ENCODE results near the gene COL5A1.

Gene COL5A1

GRCh38 chr9:134724912-134725604, 83.5 kb downstream of the COL5A1 start:
- no peak for DNase-seq (ENCODE audit: low read depth)
- TF ChIP-seq, protein P1, sequence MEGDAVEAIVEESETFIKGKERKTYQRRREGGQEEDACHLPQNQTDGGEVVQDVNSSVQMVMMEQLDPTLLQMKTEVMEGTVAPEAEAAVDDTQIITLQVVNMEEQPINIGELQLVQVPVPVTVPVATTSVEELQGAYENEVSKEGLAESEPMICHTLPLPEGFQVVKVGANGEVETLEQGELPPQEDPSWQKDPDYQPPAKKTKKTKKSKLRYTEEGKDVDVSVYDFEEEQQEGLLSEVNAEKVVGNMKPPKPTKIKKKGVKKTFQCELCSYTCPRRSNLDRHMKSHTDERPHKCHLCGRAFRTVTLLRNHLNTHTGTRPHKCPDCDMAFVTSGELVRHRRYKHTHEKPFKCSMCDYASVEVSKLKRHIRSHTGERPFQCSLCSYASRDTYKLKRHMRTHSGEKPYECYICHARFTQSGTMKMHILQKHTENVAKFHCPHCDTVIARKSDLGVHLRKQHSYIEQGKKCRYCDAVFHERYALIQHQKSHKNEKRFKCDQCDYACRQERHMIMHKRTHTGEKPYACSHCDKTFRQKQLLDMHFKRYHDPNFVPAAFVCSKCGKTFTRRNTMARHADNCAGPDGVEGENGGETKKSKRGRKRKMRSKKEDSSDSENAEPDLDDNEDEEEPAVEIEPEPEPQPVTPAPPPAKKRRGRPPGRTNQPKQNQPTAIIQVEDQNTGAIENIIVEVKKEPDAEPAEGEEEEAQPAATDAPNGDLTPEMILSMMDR (IDR thresholded peaks at IDR 0.05; ENCODE audit: control insufficient read depth, extremely low read depth, insufficient read depth): no peak
- H3K4me3 ChIP-seq (ENCODE audit: low read depth, low read length): no peak overlapping the region

DNA sequence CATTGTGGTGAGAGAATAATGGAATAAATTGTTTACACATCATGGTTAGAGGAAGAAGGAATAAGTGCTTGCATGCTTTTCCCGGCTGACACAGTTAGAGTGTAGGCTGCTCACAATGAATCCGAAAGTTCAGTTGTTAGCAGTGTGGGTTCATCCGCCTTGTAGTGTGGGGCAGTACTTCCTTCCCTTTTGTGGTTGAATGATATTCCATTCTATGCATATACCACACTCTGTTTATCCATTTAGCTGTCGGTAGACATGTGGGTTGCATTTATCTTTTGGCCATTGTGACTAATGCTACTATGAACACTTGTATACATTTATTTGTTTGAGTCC, 84.0 kb downstream of the COL5A1 start:
- no peak overlapping the region for H3K4me3 ChIP-seq (ENCODE audit: low read depth, low read length)
- TF ChIP-seq, protein P1 (IDR thresholded peaks at IDR 0.05; ENCODE audit: control insufficient read depth, extremely low read depth, insufficient read depth): no peak
- no peak for DNase-seq (ENCODE audit: low read depth)

DNA sequence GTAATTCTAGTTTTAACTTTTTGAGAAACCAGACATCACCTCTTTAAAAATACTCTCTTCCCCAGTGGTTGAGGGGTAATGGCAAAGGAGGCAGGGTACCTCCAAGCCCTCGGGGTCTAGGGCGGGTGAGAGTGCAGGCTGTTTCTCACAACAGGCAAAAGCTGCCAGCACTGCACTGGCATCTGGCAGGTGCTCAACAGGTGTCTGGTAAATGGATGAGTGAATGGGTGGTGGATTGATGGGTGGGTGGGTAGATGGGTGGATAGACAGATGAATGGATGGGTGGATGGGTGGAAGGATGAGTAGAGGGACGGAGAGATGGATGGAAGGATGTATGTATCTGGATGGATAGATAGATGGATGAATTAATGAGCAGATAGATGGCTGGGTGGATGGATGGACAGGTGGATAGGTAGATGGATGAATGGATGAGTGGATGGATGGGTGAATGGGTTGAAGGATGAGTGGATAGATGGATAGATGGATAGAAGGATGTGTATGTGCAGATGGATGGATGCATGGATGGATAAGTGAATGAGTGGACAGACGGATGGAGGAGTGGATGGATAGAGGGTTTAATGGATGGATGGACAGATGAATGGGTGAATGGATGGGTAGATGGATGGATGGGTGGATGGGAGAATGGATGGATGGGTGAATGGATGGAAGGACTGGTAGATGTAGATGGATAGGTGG, 84.6 kb downstream of the COL5A1 start:
- TF ChIP-seq, protein P1 (IDR thresholded peaks at IDR 0.05; ENCODE audit: control insufficient read depth, extremely low read depth, insufficient read depth): no peak
- H3K4me3 ChIP-seq (ENCODE audit: low read depth, low read length): no peak overlapping the region

GRCh38 chr9:134726722-134727034, 85.1 kb downstream of the COL5A1 start:
- TF ChIP-seq, protein P1 (IDR thresholded peaks at IDR 0.05; ENCODE audit: control insufficient read depth, extremely low read depth, insufficient read depth): no peak
- no peak for DNase-seq (ENCODE audit: low read depth)
- no peak overlapping the region for H3K4me3 ChIP-seq (ENCODE audit: low read depth, low read length)

More for the DNA sequence above, 84.6 kb downstream of the COL5A1 start:
- no peak for DNase-seq (ENCODE audit: low read depth)

- DNase-seq (ENCODE audit: low read depth): no peak
Measured at GRCh38 chr9:134728021-134728795, 86.6 kb downstream of the COL5A1 start.

GRCh38 chr9:134728801-134729495, 87.3 kb downstream of the COL5A1 start:
- DNase-seq (ENCODE audit: low read depth): no peak
- no peak overlapping the region for H3K4me3 ChIP-seq (ENCODE audit: low read depth, low read length)
- TF ChIP-seq, protein P1 (IDR thresholded peaks at IDR 0.05; ENCODE audit: control insufficient read depth, extremely low read depth, insufficient read depth): no peak

More at GRCh38 chr9:134728021-134728795, 86.6 kb downstream of the COL5A1 start:
- TF ChIP-seq, protein P1 (IDR thresholded peaks at IDR 0.05; ENCODE audit: control insufficient read depth, extremely low read depth, insufficient read depth): no peak
- no peak overlapping the region for H3K4me3 ChIP-seq (ENCODE audit: low read depth, low read length)

All from LNCaP clone FGC (cell line).